ENCODE data around the gene MOXD1.
"Not testable (repeated sequence)": the region's sequence is repeated elsewhere in the genome, so short reads cannot be mapped to it uniquely, and the experiment has no call there.

MOXD1 gene

DNA sequence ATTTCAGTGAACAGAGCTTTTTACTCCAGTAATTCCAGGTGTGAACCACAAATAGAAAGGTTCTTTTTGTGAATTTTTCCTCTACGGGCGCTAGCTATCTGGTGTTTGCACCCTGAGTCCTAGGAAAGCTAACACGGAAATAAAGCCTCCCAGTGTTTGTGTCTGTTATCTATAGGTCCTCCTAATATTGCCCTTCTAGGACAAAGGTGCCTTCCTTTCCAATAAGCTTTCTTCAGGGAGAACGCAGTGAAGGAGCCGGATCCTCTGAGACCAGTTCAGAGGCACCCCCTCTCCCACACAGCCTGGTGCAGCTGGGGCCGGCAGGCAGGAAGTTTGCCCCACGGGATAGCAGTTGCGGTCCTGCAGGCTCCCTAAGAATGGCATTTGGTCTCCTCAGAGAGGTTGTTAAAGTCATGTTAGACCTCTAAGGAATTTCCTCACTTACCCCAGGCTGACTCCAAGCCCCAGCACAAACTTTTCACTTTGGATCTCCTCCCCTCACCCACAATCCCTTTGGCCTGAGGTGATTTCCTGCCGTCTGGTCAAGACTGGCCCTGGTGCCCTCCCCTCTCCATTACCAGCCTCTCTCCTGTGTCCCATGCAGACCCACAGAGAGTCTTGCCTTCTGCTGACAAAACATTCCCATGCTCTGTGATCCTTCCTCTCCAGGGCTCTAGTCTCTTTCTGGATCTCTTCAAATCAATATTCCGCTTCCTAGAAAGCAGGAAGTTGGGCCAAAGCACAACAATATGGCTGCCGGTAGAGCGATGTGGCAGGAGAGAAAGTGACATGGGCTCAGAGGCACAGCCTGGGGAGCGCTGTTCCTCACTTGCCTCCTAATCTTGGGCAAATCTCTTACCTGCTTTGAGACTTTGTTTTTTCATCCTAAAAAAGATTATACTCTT, 126.0 kb downstream of the MOXD1 start:
- no peak for DNase-seq

DNA sequence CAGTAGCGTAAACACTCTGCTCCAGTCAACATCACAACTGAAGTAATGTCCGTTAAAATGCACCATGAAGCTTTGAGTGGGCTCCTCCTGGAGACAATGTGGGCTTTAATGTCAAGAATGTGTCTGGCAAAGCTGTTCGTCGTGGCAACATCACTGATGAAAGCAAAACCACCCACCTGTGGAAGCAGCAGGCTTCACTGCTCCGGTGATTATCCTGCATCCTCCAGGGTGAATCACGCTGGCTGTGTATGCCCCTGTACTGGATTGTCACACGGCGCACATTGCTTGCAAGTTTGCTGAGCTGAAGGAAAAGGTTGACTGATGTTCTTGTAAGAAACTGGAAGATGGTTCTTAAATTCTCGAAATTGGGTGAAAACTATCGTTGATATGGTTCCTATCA, 128.5 kb downstream of the MOXD1 start:
- no peak for DNase-seq

DNA sequence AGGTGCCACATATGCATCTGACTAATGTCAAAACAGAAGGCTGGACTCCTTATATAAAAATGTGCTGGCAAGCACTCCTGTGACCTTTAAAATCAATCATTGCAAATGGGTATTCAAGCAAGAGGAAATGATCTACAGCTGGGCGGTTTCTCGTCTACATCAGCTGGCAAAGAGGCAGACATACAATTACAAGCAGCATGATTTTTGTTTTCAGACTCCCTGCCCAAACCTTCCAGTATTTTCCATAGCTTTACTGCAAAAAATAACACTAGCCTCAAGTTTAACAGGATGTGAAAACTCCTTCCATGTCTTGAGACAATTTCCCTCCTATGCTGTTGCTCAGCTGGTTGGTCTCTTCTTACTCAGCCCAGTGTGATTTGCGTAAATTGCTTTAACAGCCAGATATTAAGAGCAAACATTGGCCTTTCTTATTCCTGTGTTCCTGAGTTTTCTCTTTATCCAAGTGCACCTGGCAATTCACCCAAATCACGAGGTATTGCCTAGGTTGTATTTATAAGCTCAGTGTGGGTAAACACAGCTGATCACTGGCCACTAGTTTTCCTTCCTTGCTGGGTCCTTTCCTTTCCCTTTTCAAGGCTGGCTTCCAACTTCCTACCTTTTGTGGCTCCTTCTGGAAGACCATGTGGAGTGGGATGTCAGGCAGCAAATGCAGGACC, 130.4 kb downstream of the MOXD1 start:
- no peak for DNase-seq

DNA sequence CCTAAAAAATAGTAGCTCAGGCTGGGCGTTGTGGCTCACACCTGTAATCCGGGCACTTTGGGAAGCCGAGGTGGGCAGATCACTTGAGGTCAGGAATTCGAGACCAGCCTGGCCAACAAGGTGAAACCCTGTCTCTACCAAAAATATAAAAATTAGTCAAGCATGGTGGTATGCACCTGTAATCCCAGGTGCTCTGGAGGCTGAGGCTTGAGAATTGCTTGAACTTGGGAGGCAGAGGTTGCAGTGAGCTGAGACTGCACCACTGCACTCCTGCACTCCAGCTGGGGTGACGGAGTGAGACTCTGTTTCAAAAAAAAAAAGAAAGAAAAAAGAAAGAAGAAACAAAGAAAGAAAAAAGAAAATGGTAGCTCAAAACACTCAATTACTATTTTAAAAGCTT, 132.6 kb downstream of the MOXD1 start:
- DNase-seq: not testable (repeated sequence)

DNA sequence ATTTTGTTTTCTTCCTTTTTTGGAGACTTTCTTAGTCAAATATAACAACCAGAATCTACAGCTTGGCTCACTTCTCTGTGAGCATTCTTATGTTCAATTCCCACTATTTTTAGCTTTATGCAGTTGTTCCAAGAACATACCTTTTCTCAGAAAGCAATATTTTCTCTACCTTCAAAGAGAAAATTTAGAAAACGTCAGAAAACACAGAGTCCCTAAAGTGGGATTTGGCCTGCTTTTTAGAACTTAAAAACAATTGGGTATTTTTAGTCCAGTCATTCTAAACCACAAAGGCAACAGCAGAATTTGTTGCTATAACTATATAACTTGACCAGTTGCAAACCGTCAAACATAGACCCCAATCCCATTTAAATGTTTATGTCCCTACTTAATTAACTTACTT, 133.1 kb downstream of the MOXD1 start:
- DNase-seq: no peak

DNA sequence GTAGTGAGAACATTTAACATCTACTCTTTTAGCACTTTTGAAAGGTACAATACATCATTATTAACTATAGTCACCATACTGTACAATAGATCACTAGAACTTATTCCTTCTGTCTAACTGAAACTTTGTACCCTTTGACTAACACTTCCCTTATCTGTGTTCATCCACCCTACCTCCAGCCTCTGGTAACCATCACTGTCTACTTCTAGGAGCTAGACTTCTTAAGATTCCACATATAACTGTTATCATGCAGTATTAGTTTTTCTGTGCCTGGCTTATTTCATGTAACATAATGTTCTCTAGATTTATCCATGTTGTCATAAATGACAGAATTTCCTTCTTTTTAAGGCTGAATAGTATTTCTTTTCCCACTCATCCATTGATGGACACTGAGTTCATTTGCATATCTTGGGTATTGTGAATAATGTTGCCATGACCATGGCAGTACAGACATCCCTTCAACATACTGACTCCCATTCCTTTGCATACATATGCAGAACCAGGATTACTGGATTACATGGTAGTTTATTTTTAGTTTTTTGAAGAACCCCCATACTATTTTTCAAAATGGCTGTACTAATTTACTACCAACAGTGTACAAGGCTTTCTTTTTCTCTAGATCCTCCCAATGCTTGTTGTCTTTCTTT, 135.7 kb downstream of the MOXD1 start:
- DNase-seq: no peak

DNA sequence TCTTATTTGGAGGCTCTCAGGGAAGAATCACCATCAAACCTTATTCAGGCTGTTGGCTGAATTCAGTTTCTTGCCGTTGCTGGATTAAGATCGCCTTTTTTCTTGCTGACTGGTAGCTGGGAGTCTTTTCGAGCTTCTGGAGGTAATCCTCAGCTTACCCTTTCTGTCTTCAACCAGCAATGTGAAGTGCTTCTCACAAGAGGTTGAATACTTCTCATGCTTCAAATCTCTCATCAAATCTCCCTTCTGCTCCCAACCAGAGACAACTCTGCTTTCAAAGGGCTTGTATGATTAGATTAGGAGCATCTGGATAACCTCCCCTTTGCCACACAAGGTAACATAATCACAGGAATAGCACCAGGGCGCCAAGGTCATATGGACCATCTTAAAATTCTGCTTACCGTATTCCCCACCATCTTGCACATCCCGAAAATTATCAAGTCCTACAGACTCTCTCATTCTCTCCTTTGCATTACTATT, 137.2 kb downstream of the MOXD1 start:
- no peak for DNase-seq

DNA sequence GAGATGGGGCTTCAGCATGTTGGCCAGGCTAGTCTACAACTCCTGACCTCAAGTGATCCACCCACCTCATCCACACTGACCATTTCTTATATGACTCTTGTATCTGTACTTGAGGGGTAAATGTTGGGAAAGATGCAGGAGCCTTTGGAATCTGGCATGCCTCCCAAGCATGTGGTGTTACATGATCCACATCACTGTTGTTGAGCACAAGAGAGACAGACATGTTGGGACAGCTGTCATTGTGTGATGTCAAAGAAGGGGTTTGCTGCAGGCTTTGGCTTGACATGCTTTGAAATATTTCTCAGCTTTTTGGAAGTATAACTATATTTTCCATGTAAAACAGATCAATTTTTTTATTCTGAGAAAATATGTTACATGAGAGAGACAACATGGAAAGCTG, 139.9 kb downstream of the MOXD1 start:
- no peak for DNase-seq

DNA sequence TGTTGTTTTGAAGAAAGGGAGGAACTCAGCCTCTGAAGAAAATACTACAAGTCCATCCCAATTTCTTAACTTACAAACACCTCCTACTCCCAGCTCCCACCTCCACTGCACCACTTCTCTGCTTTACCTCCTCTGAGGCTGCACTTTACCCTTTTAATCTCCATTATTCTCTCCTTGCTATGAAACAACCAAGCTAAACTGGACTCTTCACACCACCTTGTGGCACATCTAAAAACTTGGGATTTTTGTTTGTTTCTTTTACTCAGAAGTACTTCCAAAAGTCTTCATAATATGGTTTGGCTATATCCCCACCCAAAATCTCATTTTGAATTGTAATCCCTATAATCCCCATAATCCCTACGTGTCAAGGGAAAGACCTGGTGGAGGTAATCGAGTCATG, 142.2 kb downstream of the MOXD1 start:
- DNase-seq: no peak

DNA sequence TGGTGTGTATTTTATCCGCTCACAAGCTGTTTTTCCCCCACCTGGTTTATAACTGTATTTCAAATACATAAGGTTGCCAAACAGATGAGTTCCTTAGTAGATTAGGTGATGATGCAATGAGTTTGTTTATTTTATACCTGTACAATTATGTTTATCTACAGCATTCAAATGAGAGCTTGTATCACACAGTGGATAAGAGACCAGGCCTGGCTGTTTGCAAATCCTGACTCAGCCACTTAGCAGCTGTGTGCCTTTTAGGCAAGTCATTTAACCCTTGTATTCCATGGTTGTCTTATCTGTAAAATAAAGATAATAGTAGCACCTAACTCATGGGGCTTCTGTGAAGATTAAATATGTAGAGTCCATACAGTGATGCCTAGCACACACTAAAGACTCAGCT, 143.7 kb downstream of the MOXD1 start:
- DNase-seq: no peak

DNA sequence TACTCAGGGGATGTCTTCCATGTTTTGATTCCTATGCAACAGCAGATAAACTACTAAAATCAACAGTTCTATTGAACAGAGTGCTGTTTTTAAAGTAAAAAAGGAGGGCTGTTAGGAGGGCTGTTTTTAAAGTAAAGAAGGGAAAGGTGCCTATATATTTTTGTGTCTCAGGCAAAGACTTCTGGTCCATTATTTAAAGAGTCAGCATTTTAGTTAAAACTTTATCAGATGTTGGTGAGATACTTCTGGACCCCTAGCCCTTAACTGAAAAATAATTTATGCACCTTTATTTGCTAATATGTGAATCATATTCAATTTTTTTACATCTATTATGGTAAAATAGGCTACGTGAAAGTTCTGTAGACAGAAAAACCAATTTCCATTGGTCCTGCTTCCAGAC, 144.8 kb downstream of the MOXD1 start:
- no peak for DNase-seq

DNA sequence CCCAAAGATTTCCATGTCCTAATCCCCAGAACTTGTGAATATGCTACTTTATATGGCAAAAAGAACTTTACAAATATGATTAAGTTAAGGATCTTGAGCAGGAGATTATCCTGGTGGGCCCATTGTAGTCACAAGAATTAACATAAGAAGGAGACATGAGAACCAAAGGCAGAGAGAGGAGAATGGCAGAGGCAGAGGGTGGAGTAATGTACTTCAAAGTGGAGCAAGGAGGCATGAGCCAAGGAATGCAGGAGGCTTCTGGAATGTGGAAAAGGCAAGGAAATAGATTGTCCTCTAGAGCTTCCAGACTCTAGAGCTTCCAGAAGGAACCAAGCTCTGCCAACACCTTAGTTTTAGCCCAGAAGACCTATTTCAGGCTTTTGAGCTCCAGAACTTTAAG, 147.4 kb downstream of the MOXD1 start:
- DNase-seq: no peak

DNA sequence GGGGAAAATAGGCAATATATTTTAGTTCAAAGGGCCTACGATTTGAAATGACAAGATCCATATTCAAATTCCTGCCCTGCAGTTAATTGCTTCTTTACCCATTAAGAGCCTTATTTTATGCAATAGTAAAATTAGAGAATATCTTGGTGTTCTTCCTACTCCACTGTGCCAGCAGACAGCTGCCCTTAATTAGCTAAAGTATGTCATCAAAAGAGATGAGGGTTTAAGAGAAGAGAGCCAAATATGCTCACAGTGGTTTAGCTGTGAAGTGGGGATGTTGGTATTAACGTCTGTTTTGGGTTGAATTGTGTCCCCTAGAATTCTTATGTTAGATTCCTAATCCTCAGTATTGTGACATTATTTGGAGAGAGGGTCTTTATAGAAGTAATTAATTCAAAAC, 148.1 kb downstream of the MOXD1 start:
- no peak for DNase-seq

DNA sequence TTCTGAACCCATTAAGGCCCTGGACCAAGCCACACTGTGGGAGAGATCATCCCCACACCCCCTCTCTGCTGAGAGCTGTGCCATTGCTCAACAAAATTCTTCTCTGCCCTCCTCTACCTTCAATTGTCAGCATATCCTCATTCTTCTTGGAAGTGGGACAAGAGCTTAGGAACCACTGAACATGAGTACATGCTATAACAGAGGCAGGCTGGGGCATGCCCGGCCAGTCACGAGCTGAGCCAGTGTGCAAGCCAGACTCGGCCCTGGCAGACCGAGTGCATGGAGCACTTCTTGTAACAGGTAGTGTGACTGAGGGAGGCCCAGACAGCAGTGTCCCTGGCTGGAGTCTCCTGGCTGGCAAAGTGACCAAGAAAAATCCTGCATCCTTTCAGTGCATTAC, 149.2 kb downstream of the MOXD1 start:
- no peak for DNase-seq

DNA sequence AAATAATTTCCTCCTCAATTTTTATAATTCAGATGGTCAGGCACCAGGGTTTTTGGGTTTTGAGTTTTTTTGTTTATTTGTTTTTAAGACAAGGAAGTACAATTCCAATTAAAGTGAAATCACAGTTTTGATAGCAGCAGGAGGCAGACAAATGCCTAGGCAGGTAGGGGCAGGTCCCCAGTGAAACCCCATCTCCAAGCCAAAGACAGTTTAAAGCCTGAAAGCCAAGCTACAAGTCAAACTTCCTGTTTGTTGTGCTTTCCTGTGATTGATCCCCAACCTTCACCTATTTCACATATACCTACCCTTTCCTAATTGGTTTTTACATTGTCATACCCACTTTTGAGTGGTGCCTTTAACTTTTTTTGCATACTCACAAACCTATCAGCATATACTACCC, 149.6 kb downstream of the MOXD1 start:
- DNase-seq: no peak

DNA sequence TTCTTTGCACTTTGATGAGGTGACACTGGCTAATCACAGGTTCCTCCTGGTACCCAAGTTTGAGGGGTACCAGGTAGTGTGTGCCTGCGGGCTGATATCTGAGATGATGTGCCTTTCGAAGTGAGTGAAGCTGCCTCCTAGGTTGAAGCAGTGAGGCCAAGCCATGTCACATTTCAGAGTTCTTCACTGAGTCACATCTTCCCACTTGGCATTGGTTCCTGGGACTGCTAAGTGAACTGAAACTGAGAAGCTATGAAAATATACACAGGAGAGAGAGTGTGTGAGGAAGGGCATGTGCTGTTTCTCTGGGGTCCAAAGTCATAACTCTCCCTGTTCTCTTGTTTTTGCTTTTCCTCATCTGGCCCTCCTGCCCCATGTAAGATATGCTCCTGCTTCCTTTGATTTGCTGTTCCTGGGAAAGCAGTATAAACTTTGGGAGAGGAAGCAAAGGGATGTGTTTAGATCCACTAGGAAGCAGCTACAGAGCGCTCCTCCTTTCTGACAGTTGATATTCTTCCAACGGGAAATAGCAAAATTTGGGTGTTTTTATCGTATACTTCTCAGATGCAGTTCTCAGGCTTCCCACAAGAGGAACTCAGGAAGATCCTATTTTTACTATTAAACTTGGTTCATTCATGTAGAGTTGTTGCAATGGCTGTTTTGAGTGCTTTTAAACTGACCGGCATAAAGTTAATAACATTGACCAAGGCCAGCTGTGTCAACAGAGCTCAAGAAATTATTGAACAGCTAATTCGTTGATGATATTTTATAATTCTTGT, 153.7 kb downstream of the MOXD1 start:
- no peak for DNase-seq

DNA sequence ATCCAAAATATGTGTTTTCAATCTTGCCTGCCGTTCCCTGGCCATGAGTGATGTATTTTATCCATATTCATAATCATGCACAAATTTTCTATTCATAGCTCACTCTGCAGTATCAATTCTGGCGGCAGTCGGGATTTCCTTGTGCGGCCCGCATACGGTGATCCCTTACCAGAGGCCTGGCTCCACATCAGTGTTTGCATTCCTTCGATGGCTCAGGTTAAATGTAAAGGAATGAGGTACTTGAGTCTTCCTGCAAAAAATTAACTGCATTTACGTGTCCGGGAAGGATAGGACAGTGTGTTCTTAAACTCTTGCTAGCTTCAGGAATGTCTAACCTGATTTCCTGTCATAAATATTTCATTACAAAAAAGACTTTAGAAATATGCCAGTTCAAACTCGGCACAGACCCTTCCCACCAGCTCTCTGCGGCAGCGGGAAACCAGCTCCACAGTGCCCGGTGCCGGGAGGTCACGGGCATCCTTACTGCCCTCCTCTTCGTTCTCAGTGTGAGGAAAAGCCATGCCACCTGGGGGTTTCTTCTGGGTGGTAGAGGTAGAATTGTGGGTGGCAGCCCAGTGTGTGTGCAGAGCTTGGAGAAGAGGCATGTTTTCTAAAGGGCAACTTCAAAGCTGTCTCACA, 154.5 kb downstream of the MOXD1 start:
- DNase-seq: no peak

DNA sequence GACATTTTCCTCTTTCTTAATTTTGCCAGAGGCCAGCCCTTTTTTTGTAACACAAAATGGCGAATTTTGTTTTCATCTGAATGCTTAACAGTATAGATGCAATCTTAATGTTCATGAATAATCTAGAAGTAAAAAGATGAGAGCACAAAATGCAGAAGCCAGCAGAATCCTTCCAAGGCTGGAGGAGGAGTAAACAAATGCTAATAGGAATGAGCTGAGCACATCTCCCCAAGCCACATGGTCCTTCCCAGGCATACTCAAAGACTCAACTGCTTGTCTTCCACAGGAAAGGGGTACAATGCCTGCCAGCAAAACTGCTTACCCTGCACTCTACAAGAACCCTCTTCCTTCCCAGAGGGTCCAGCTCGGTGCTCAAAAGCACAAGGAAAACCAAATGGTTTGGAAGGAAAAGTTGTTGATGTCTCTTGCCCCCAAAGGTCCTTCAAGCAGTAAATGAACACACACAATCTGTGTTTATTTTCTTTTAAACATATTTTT, 155.1 kb downstream of the MOXD1 start:
- DNase-seq: no peak
